Activated CD4-positive, alpha-beta T cell treated with anti-CD3 and anti-CD28 coated beads for 48 hours (primary cell): Measurements from ENCODE around the gene ZRANB1.
"Not testable (repeated sequence)": the region's sequence is repeated elsewhere in the genome, so short reads cannot be mapped to it uniquely, and the experiment has no call there.

Experiments used
- DNase-seq: peaks from one replicate; pipeline ENCODE4 v3.0.0-alpha.2; 2020

ZRANB1 gene

DNA sequence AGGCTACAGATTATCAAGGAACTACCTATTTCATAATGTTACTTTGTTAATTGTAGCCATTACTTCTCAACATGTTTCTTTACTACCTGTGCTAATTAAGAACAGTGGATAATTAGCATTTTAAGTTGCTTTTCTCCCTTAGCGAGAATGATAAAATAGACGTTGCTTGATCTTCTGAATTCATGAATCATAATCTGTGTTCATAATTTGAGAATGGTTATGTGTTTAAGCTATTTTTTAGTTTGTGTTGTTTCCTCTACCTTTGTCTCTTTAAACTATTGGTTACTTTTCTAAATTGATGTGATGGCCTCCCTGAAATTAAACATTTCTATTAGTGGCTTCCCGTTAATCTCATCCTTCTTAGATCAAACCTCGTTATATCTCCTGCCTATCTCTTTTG, at the start of gene ZRANB1:
Gene ZRANB1 (plus strand): TSS at position 301 of the 400 bp plus-strand sequence. CDS start 371 bp downstream, outside the sequence.
- DNase-seq: no peak

DNA sequence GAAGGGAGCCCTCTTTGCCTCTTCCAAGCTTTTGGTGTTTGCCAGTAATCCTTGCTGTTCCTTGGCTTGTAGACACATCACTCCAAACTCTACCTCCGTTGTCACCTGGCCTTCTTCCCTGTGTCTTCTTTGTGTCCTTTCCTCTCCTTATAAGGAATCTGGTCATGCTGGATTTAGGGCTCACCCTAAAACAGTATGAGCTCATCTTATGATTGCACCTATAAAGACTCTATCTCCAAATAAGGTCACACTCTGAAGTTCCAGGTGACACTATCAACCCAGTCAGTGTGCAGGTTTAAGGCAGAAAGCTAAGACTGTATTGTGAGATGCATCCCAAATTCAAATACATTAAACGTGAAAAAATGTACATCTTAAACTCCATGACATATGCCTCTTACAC, 49.0 kb upstream of the ZRANB1 start:
- no peak for DNase-seq

DNA sequence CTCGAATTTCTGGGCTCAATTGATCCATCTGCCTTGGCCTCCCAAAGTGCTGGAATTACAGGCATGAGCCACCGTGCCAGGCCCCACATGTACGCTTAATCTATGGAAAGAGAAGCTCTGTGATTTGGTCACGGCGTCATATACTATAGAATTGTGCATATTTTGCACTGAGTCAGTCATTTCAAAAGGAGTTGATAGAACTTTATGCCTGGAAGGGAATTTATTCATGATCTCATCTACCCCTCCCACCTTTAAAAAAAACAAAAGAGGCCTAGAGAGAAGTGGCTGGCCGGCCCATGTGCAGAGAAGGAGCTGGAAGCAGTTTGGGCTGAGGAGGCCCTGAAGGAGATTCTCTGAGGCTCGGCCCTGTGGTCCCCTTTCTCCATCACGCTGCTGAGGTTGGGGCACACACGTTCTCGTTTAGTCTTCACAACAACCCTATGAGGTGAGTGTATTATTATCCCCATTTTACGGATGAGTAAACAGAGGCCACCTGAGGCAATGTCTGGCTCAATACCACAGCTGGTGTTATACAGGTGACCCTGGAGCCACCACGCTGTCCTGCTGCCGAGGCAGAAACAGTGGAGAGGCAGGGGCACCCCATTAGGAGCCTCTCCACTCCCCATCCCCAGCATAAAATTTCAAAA, 47.2 kb upstream of the ZRANB1 start:
- DNase-seq: no peak

DNA sequence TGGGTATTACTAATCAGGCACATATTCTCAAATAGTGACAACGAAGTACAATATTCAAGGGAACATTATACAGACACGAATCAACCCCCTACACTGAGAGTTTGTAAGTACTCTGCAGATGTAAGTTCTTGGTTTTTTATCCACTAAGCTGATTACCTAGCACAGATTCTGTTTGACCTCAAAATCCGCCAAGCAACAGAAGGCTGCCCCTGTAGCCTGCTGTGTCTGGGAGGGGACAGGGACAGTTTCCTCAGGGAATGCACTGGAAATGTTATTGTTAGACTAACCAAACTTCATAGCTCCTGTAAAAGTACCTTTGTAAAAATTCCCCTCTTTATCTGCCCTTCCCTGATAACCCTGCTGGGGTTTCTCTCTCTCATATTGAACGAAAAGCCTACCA, 45.2 kb upstream of the ZRANB1 start:
- DNase-seq: no peak

DNA sequence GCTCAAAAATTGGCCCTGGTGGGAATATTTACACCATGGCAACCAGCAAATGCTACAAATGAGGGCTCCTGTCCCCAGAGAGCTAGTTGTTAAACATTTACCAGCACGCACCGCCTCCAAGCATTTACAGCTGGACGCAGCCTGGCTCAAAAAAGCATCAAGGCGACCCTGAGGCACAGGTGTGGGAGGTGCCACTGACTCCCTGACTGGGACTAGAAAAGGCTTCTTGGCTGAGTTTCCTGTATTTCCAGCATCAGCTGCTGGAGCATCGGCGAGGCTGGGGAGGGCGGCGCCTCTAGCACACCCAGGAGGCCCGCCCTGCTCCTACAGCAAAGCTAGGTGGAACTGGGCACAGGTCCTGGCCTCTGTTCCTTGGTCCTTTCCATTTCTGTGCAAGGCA, 43.5 kb upstream of the ZRANB1 start:
- DNase-seq: no peak

DNA sequence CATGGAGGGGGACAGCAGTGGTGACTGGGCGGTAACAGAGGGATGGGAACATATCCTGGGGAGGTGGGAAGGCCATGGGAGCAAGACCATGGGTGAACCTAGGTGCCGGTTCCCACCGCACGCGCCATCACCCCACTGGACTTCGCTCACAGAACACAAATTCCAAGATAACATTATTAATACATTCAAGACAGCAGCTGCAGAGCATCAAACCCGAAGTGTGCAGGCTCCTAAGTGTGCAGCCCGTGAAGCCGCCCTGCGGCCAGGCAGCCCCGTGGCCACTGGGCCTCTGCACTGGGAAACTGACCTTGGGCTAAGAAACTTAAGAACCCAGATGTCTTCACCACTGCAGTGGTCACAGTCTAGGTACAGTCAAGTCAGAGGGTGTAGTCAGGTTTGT, 42.8 kb upstream of the ZRANB1 start:
- DNase-seq: no peak

DNA sequence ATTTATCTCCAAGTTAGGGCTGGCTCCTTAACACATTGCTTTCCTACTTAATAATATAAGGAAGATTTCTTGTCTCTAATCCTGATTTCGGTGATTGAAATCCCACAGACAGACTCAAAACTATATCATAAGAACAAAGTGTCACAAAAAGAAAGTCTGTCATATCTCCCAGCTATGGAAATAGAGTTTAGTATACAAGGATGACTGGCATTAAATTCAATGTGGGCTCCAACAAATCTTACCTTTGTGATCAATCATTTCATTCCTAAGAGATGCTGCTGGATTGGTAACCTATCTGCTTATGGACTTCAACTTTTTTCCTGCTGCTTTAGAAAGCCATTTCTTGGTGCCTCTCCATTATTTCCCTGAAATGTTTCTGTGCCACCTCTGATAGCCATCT, 39.5 kb upstream of the ZRANB1 start:
- DNase-seq: no peak

DNA sequence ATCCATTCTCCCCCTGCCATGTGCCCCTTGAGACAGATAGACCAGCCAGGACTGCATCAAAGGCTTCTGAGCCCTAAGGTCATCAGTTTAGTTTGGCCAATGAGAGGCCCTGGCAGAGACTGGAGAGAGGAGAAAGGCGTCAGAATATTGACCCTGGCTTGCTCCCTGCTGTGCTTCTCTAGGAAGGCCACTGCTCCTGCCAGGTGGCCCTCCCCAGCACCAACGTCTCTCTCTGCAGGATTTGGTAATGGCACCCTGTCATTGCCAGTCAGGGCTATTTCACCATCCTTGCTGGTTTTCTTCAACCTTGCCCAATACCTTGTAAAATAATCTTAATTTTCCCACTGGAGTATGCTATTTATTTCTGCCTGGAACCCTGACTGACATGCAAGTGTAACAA, 38.8 kb upstream of the ZRANB1 start:
- DNase-seq: no peak

DNA sequence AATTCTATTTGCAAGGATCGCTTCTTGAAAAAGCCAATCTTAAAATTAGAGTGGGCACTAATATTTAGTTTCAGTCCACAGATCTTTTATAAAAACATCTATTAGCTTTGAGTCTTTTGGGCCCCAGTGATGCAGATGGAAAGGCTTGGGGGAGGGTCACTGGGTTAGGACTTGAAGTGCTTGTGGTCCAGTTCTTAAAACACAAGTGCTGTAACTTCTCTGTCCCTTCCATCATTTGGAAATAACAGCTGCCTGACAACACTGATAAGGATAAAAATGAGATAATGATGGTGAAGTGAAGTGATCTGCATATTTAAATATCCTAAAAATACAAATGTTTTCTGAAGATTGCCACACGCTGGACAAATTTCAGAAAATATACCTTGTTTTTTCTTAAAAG, 37.1 kb upstream of the ZRANB1 start:
- DNase-seq: no peak

DNA sequence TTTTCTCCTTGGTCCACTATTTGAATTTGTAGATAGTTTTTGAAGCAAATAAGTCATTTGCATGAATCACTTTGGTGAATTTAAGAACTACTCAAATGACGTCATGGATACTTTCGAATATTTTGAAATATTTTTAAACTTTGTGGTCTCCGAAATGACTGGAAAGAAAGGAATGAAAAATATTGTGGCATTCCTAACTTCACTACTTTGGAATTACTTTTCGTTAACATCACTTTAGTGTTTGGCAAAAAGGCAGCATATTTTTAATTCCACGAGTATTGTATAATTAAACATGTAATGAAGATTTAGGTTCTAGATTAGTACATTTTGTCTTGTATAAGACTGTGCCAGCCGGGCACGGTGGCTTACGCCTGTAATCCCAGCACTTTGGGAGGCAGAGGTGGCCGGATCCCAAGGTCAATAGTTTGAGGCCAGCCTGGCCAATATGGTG, 35.3 kb upstream of the ZRANB1 start:
- DNase-seq: no peak

DNA sequence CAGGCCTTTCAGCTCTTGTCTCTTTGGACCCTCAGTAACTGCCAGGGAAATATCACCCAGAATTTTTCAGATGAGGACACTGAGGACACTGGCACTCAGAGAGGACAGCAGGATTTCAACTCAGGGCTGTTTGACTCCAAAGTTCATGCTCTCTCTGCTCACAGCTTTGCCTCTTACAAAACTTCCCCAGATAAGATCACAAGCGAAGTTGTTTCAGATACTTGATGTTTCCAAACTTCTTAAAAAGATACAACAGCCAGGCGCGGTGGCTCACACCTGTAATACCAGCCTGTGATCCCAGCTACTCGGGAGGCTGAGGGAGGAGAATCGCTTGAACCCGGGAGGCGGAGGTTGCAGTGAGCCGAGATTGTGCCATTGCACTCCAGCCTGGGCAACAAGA, 32.4 kb upstream of the ZRANB1 start:
- DNase-seq: no peak

DNA sequence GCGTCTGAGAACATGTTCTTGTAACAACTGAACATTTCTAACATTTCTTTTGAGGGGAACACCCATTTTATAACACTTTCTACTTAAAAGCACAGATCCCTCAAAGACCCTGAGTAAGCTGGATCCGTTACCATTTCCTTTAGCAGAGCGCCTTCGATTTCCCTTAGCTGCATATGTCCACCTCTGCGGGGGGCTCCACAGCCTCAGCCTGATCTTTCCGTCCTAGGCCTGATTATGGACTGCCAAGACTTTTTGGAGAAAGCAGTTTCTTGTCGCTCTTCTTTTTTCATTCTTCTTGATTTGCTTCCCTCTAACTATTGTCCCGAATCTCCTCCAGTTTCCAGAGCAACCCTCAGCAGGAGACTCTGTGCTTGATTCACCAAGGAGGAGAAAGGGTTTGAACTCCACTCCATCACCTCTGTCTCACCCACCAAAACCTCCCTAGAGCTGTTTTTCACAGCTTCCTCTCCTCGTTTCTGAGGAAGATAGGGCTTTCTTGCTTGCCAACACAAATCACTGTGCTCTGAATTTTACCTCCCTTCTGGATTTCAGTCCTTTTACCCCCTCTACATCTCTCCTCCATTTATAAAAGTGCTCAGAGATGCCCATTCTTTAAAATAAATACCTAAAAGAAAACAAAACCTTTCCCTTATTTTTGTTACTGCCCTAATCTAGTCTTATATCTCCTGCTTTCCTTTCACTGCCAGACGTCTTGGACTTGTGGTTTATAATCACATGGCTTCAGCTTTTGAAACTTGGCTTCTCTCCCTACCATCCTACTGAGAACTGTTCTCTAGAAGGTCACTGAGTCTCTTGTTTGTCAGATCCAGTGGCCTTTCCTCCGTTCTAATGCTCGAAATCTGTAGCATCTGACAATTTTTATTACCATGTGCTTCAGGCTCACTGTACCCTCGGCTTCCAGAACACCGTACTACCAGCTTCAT, 30.5 kb upstream of the ZRANB1 start:
- DNase-seq: no peak

DNA sequence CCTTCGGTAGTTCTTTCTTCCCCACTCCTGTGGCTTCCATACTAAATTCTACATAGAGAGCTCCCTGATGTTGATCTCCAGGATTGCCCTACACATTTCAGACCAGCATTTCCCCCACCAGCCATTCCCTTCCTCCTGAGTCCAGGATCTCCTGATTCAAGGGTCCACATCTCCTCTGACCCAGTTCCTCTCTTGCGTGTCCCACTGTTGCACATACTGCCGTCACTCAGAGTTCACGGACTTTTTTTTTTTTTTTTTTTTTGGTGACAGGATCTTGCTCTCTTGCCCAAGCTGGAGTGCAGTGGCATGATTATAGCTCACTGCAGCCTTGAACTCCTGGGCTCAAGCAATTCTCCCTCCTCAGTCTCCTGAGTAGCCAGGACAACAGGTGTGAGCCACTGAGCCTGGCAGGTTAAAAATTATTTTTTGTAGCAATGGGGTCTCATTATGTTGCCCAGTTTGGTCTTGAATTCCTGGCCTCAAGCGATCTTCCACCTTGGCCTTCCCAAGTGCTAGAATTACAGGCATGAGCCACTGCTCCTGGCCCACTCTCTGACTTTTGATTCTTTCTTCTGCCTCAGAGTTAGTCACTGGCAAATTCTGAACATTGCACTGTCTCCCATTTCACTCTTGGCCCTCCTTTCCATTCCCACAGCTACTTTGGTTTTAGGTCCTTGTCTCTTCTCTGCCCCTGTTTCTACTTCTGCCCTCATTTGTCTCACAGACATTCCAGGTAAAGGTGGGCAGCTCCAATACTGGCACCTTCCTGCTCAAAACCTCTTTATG, 29.6 kb upstream of the ZRANB1 start:
- DNase-seq: no peak

DNA sequence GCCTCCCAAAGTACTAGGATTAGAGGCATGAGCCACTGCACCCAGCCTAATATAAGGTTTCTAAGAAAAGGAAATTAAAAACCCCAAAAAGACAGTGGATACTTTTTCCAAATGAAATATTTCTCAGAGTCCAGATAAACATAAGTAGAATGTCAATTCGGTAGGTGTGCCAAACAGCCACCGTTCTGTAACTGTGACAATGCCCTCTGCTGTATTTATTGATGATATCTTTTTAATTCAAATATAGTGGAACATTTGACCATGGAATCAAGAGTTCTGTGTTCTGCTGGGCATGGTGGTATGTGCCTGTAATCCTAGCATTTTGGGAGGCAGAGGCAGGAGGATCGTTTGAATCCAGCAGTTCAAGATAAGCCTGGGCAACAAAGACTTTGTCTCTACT, 28.8 kb upstream of the ZRANB1 start:
- DNase-seq: no peak

DNA sequence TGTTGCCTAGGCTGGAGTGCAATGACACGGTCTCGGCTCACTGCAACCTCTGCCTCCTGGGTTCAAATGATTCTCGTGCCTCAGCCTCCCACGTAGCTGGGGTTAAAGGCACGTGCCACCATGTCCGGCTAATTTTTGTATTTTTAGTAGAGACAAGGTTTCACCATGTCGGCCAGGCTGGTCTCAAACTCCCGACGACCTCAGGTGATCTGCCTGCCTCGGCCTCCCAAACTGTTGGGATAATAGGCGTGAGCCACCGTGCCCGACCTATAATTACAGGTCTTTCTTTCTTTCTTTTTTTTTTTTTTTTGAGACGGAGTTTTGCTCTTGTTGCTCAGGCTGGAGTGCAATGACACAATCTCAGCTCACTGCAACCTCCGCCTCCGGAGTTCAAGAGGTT, 27.5 kb upstream of the ZRANB1 start:
- not testable (repeated sequence) for DNase-seq

DNA sequence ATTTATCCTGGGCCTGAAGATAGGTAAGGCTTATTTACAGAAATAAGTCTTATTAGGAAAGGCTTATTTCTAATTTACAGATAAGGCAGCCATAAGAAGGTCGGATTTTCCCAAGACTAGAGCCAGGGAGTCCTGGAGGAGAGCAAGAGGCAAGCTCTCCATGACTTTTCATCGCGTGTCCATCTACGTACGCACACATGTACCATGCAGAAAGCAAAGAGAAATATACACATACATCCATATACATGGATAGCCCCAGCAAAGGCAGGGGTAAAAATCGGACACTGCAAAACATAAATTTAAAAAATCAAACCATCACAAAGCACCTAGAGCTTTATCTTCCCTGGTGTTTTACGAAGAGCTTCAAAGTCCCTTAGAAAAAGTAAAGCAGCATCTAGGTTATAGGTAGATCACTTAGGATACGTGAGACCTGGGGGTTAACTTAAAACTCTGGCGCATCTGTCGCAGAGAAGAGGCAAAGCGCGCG, 25.8 kb upstream of the ZRANB1 start:
- DNase-seq: no peak

DNA sequence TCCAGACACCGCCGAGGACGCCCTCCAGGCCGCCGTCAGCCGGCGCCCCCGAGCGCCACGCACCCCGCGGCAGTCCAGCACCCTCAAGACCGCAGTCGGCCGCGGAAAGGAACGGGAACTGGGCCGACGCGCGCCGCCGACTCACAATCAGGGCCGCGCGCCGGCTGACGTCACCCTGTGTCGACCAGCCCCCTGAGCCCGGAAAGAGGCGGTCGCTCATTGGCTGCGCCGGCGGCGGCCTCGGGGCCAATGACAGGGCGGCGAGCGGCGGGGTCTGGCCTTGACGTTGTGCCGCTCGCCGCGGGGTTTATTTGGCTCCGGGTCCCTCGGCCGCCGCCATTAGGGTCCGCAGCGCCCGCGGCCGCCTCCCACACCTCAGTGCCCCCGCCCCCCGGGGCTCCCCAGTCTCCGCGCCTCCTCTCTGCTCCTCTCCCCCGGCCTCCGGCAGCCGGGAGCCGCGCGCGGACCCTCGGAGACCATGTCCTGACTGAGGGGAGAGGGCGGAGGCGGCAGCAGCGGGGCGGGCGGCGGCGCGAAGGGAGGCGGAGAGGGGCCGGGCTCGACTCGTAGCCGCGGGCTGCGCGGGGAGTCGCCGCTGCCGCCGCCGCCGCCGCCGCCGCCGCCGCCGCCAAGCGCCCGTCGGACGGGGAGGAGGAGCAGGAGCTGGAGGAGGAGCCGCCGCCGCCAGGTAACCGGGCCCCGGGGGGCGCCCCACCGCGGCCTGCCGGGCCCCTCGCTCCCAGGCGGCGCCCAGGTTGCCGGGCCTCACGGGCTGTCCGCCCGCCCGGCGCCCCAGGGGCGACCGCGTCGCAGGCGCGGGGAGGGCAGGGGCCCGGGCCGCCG, 25.1 kb upstream of the ZRANB1 start:
- peak; percentile 98 for DNase-seq

DNA sequence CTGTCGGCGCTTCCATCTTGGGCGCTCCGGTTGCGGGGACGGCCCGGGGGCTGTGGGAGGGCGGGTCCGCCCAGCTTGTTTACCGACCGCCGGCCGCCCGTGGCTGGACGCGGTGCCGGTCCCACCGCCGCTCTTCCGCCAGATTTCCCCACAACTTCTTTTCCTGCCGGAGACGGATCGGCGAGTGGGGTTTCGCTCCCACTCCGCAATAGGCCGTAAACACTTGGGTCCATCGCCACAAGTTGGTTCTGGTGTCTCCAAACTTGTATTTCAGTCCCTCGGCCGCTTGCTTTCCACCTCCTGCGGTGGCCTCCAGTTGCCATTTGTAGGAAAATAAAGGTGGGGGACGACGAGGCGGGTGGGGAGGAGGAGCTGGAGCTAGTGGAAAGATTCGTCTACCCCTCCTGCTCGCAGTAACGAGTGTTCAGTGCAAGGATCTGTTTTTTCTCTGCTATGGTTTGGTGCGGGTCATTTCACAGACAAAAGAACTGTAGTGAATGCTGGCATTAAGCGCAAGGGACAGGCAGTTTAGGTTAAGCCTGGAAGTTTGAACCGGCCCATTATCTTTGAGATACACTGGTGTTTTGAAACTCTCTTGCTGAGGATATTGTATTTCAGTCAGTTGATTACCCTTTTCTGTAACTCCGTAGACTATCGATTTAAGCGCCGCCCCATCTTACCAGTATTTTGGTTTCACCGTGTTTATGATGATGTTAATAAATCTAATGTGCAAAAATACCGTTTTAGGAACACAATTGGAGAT, 24.3 kb upstream of the ZRANB1 start:
- DNase-seq: peak; percentile 53

DNA sequence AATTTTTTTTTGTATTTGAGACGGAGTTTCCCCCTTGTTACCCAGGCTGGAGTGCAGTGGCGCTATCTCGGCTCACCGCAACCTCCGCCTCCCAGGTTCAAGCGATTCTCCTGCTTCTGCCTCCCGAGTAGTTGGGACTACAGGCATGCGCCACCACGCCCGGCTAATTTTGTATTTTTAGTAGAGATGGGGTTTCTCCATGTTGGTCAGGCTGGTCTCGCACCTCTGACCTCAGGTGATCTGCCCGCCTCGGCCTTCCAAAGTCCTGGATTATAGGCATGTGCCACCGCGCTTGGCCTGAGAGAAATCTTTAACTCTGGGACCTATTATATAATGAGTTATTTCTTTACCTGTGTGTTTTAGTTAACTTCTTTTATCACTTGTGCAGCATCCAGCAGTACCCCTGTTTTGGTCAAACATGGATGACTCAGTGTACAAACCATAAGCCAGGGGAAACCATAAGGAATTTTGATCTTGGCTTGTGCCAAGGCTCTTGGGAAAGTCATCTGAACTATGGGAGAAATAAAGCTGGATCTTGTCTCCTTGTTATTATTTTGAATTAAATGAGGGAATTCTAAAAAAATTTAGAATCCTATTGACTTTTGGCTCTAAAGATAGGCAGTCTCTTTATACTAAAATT, 23.6 kb upstream of the ZRANB1 start:
- no peak for DNase-seq

DNA sequence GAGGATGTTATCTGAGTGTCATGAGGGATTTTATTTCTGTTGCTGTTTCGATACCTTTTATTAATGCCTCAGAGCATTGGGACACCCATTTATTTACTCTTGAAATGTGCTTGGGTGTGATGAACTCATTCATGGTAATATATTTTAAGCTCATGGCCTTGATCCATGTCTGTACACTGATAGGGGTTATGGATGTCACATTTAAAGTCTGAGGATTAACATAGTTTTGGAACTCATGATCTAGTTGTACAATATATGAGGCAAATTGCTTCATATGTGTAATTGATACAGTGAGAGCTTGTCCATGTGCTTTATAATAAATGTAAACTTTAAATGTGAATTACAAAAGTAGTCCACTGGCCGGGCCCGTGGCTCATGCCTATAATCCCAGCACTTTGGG, 23.0 kb upstream of the ZRANB1 start:
- no peak for DNase-seq

DNA sequence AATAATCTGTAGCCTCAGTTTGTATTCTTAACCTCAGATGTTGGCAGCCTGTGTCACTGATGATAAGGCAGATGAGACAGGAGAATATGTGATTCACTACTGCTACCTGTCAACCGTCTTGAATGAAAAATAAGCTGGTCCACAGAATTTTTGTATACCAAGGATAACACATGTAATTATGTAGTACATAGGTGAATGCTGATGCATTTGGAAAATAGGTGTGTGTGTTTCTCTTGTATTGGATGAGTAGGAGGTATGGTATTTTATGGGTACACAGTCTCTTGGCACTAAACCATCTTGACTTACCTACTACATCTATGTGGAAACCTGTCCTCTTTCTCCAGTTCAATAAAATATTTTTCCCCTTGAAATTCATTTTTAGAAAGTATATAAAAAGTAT, 20.7 kb upstream of the ZRANB1 start:
- no peak for DNase-seq
